ENCODE measurements around the gene TRAPPC10. TPM values are rescaled to one million over a fixed set of nuclear protein-coding genes. Genes with fewer than 3 reads are reported as not detected.

TRAPPC10 gene
- total and polyA plus RNA-seq, 4 donors = 23.8 to 27.1 (median 24.6) TPM

GRCh38 chr21:43971201-43971991 is 40.7 kb upstream of the TRAPPC10 start:
- WGBS (ENCODE audit: insufficient coverage) = 83% methylated on average over 28 of the region's 29 CpGs

GRCh38 chr21:43971992-43972255 is 40.2 kb upstream of the TRAPPC10 start:
- H3K4me3 ChIP-seq (ENCODE audit: low read depth, low read length) = no peak overlapping the region
- peaks cover 78% of the 10 kb centered on the region for H3K36me3 ChIP-seq (ENCODE audit: control insufficient read depth, insufficient read depth, low read length)
- H3K27me3 ChIP-seq (ENCODE audit: control insufficient read depth, insufficient read depth, low read length) = no peaks in the 10 kb centered on the region
- H3K4me1 ChIP-seq (ENCODE audit: control insufficient read depth, insufficient read depth, low read length) = peaks cover 14% of the 10 kb centered on the region
- no peak overlapping the region for H3K27ac ChIP-seq (ENCODE audit: low read depth, low read length)
- H3K9me3 ChIP-seq (ENCODE audit: control insufficient read depth, insufficient read depth, low read length) = no peaks in the 10 kb centered on the region
- 95% methylated on average over 11 of the region's 11 CpGs for WGBS (ENCODE audit: insufficient coverage)
- no peak for DNase-seq (ENCODE audit: low read depth in 4 of 6, low spot score in 6 of 6)

More at GRCh38 chr21:43971201-43971991, 40.7 kb upstream of the TRAPPC10 start:
- H3K9me3 ChIP-seq (ENCODE audit: control insufficient read depth, insufficient read depth, low read length) = no peaks in the 10 kb centered on the region
- peaks cover 14% of the 10 kb centered on the region for H3K4me1 ChIP-seq (ENCODE audit: control insufficient read depth, insufficient read depth, low read length)
- no peak overlapping the region for H3K27ac ChIP-seq (ENCODE audit: low read depth, low read length)
- DNase-seq (ENCODE audit: low read depth in 4 of 6, low spot score in 6 of 6) = no peak
- no peaks in the 10 kb centered on the region for H3K27me3 ChIP-seq (ENCODE audit: control insufficient read depth, insufficient read depth, low read length)
- H3K4me3 ChIP-seq (ENCODE audit: low read depth, low read length) = no peak overlapping the region
- peaks cover 83% of the 10 kb centered on the region for H3K36me3 ChIP-seq (ENCODE audit: control insufficient read depth, insufficient read depth, low read length)

GRCh38 chr21:43972850-43973633 is 39.1 kb upstream of the TRAPPC10 start:
- DNase-seq (ENCODE audit: low read depth in 4 of 6, low spot score in 6 of 6) = no peak
- Histone ChIP-seq H3K27ac (ENCODE audit: low read depth, low read length) (no peak overlapping the region), H3K36me3 (ENCODE audit: control insufficient read depth, insufficient read depth, low read length) (peaks cover 76% of the 10 kb centered on the region), H3K4me3 (ENCODE audit: low read depth, low read length) (no peak overlapping the region), H3K9me3 (ENCODE audit: control insufficient read depth, insufficient read depth, low read length) (no peaks in the 10 kb centered on the region), H3K27me3 (ENCODE audit: control insufficient read depth, insufficient read depth, low read length) (no peaks in the 10 kb centered on the region), H3K4me1 (ENCODE audit: control insufficient read depth, insufficient read depth, low read length) (peaks cover 14% of the 10 kb centered on the region)
- 90% methylated on average over 24 of the region's 29 CpGs for WGBS (ENCODE audit: insufficient coverage)

GRCh38 chr21:43973634-43973955 is 38.5 kb upstream of the TRAPPC10 start:
- no peaks in the 10 kb centered on the region for H3K27me3 ChIP-seq (ENCODE audit: control insufficient read depth, insufficient read depth, low read length)
- no peaks in the 10 kb centered on the region for H3K9me3 ChIP-seq (ENCODE audit: control insufficient read depth, insufficient read depth, low read length)
- peaks cover 14% of the 10 kb centered on the region for H3K4me1 ChIP-seq (ENCODE audit: control insufficient read depth, insufficient read depth, low read length)
- no peak overlapping the region for H3K4me3 ChIP-seq (ENCODE audit: low read depth, low read length)
- 87% methylated on average over 11 of the region's 12 CpGs for WGBS (ENCODE audit: insufficient coverage)
- peaks cover 76% of the 10 kb centered on the region for H3K36me3 ChIP-seq (ENCODE audit: control insufficient read depth, insufficient read depth, low read length)
- H3K27ac ChIP-seq (ENCODE audit: low read depth, low read length) = no peak overlapping the region
- no peak for DNase-seq (ENCODE audit: low read depth in 4 of 6, low spot score in 6 of 6)

- no peak for DNase-seq (ENCODE audit: low read depth in 4 of 6, low spot score in 6 of 6)
- WGBS (ENCODE audit: insufficient coverage) = 82% methylated on average over 11 of the region's 16 CpGs
- Histone ChIP-seq H3K9me3 (ENCODE audit: control insufficient read depth, insufficient read depth, low read length) (no peaks in the 10 kb centered on the region), H3K27ac (ENCODE audit: low read depth, low read length) (no peak overlapping the region), H3K4me1 (ENCODE audit: control insufficient read depth, insufficient read depth, low read length) (peaks cover 14% of the 10 kb centered on the region), H3K27me3 (ENCODE audit: control insufficient read depth, insufficient read depth, low read length) (no peaks in the 10 kb centered on the region), H3K4me3 (ENCODE audit: low read depth, low read length) (no peak overlapping the region), H3K36me3 (ENCODE audit: control insufficient read depth, insufficient read depth, low read length) (peaks cover 72% of the 10 kb centered on the region)
Observed at GRCh38 chr21:43974791-43975468, 37.2 kb upstream of the TRAPPC10 start.

- peak; percentile 26 to 90 (median 42) for DNase-seq (ENCODE audit: low read depth in 4 of 6, low spot score in 6 of 6)
- Histone ChIP-seq H3K36me3 (ENCODE audit: control insufficient read depth, insufficient read depth, low read length) (peaks cover 71% of the 10 kb centered on the region), H3K9me3 (ENCODE audit: control insufficient read depth, insufficient read depth, low read length) (no peaks in the 10 kb centered on the region)
Observed at GRCh38 chr21:43975469-43976098, 36.5 kb upstream of the TRAPPC10 start.

GRCh38 chr21:43976661-43977060 is 35.4 kb upstream of the TRAPPC10 start:
- Histone ChIP-seq H3K27me3 (ENCODE audit: control insufficient read depth, insufficient read depth, low read length) (no peaks in the 10 kb centered on the region), H3K4me3 (ENCODE audit: low read depth, low read length) (no peak overlapping the region), H3K27ac (ENCODE audit: low read depth, low read length) (no peak overlapping the region), H3K36me3 (ENCODE audit: control insufficient read depth, insufficient read depth, low read length) (peaks cover 71% of the 10 kb centered on the region), H3K4me1 (ENCODE audit: control insufficient read depth, insufficient read depth, low read length) (peaks cover 18% of the 10 kb centered on the region), H3K9me3 (ENCODE audit: control insufficient read depth, insufficient read depth, low read length) (no peaks in the 10 kb centered on the region)
- WGBS (ENCODE audit: insufficient coverage) = no CpG with 5 or more reads among the region's 9 CpGs
- DNase-seq (ENCODE audit: low read depth in 4 of 6, low spot score in 6 of 6) = no peak

More at GRCh38 chr21:43975469-43976098, 36.5 kb upstream of the TRAPPC10 start:
- no peak overlapping the region for H3K27ac ChIP-seq (ENCODE audit: low read depth, low read length)
- peaks cover 18% of the 10 kb centered on the region for H3K4me1 ChIP-seq (ENCODE audit: control insufficient read depth, insufficient read depth, low read length)
- no peak overlapping the region for H3K4me3 ChIP-seq (ENCODE audit: low read depth, low read length)
- WGBS (ENCODE audit: insufficient coverage) = 14% methylated on average over 16 of the region's 24 CpGs
- H3K27me3 ChIP-seq (ENCODE audit: control insufficient read depth, insufficient read depth, low read length) = no peaks in the 10 kb centered on the region

- H3K27ac ChIP-seq (ENCODE audit: low read depth, low read length) = no peak overlapping the region
- H3K4me3 ChIP-seq (ENCODE audit: low read depth, low read length) = no peak overlapping the region
- no peaks in the 10 kb centered on the region for H3K27me3 ChIP-seq (ENCODE audit: control insufficient read depth, insufficient read depth, low read length)
- H3K9me3 ChIP-seq (ENCODE audit: control insufficient read depth, insufficient read depth, low read length) = no peaks in the 10 kb centered on the region
- peaks cover 18% of the 10 kb centered on the region for H3K4me1 ChIP-seq (ENCODE audit: control insufficient read depth, insufficient read depth, low read length)
- DNase-seq (ENCODE audit: low read depth in 4 of 6, low spot score in 6 of 6) = no peak
- 100% methylated on average over 4 of the region's 10 CpGs for WGBS (ENCODE audit: insufficient coverage)
- H3K36me3 ChIP-seq (ENCODE audit: control insufficient read depth, insufficient read depth, low read length) = peaks cover 71% of the 10 kb centered on the region
Observed at GRCh38 chr21:43978060-43978459, 34.0 kb upstream of the TRAPPC10 start.

GRCh38 chr21:43979654-43980053 is 32.5 kb upstream of the TRAPPC10 start:
- Histone ChIP-seq H3K36me3 (ENCODE audit: control insufficient read depth, insufficient read depth, low read length) (peaks cover 69% of the 10 kb centered on the region), H3K4me3 (ENCODE audit: low read depth, low read length) (no peak overlapping the region), H3K27me3 (ENCODE audit: control insufficient read depth, insufficient read depth, low read length) (no peaks in the 10 kb centered on the region), H3K9me3 (ENCODE audit: control insufficient read depth, insufficient read depth, low read length) (no peaks in the 10 kb centered on the region), H3K27ac (ENCODE audit: low read depth, low read length) (no peak overlapping the region), H3K4me1 (ENCODE audit: control insufficient read depth, insufficient read depth, low read length) (peaks cover 16% of the 10 kb centered on the region)
- DNase-seq (ENCODE audit: low read depth in 4 of 6, low spot score in 6 of 6) = no peak
- 80% methylated on average over 7 of the region's 7 CpGs for WGBS (ENCODE audit: insufficient coverage)

All from spinal cord (tissue), 10 donors.